NCI-H2081 (cell line): Measurements from ENCODE around the gene SFXN5.

ENCODE experiments used
- DNase-seq, 2 experiments: peaks; one replicate each; lab custom pipeline; 2025; lab: John Stamatoyannopoulos, UW

SFXN5 gene

GRCh38 chr2:73020657-73021370, 50.7 kb downstream of the SFXN5 start:
- no peak for DNase-seq

DNA sequence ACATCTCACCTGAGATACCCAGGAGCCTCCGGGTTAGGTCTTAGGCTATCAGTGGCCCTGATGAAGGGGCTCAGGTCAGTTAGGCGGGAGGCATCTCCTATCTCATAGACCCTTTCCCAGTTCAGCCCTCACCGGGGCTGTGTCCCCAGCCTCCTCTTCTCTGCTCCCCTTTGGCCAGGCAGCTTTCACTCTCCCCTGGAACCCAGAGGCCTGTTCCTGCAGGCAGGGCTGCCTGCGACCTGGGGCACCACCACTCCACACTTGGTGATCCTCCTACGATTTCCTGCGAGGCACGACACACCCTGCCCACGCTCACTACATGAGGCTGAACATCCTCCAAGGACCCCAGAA, 51.2 kb downstream of the SFXN5 start:
- DNase-seq, result no peak

GRCh38 chr2:73018188-73018825, 53.2 kb downstream of the SFXN5 start:
- DNase-seq, result no peak

DNA sequence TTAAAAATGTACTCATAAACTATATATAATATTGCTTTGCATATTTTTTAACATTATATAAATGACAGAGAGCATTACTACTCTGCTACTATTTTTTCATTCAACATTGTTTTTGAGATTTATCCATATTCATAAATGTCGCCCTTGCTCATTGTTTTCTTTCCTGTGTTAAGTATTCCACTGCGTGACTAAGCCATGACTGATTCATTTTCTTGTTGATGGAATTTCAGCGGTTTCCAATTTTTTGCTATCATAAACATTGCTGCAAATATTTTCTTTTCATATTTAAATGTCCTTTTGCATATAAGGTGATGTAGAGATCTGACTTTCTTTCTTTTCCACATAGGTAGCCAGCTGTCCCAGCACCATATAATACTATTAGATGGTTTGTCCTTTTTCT, 57.6 kb downstream of the SFXN5 start:
- no peak for DNase-seq

DNA sequence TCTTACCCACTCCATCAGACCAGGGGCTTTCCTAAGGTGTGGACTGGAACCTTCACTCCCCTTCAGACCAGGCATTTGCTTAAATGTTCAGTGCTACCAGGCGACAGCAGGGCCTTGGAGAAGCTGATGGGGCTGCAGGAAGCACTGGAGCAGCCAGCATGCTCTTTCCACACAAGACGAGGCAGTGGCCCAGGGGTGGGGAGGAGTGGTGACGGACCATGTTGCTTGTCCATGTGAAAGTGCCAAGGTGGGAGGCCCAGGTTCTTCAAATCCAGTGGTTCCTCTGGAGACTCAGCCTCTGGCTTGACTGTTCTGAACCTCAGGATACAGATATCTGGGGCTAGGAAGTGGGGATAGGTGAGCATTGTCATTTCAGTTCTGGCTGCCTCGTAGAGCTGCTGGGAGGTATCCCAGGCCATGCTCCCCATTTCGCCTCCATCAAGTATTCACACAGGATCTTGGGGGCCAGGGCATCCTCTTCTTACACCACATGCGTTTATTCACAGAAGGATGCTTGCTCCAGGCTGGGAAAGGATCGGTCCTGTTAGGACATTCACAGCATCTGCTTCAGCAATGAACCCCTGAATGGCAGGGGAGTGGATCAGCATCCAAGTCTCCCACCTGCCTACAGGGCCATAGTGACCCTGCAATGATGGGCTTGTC, 62.2 kb downstream of the SFXN5 start:
- no peak for DNase-seq

DNA sequence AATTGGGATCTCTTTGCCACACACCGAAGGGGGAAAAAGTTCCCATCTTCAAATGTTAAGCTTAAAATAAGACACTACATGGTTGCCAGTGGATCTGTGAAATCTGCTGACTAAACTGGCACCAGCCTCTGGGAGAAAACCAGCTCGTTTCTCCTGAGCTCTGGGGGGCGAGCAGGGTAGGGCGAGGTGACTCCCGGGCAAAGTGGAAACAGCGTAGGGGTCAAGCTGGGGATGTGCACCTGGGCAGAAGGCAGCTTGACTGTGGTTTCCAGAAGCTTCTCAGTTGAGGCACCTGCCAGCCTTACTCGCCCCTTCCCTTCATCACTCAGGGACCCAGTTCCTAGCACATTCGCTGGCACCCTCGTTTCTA, 62.8 kb downstream of the SFXN5 start:
- no peak for DNase-seq

DNA sequence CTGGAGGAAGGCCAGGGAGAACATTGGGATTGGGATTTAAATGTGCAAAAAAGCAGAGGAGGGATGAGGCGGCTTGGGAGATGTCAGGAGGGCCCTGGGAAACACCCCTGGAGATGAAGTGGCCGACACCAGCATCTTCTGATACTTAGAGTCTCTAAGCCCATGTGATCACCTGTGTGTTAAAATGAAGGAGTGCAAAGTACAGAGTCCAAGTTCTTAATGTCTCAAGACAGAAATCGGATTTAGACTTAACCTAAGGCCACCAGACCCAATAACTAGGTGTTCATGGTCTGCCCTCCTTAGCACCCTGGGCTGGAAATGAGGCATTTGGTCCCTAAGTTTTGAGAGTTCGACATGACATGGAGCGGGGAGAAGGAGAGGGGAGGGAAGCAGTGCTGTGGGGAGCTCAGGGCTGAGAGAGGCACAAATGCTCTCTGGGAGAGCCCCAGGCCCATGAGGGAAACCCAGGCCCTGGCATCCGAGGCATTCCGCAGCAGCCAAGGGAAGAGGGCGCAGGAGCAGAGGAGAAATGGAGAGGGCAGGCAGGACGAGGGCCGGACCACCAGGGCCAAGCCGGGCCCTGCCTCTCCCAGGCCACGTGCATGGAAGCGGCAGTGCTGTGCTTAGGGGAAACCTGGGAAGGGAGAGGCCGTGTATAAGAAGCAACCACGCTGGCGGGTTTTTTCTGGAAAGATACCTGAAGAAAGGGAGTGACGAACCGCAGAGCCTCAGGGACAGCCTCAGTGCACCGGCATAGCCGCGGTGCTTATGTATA, 63.3 kb downstream of the SFXN5 start:
- DNase-seq, result no peak

DNA sequence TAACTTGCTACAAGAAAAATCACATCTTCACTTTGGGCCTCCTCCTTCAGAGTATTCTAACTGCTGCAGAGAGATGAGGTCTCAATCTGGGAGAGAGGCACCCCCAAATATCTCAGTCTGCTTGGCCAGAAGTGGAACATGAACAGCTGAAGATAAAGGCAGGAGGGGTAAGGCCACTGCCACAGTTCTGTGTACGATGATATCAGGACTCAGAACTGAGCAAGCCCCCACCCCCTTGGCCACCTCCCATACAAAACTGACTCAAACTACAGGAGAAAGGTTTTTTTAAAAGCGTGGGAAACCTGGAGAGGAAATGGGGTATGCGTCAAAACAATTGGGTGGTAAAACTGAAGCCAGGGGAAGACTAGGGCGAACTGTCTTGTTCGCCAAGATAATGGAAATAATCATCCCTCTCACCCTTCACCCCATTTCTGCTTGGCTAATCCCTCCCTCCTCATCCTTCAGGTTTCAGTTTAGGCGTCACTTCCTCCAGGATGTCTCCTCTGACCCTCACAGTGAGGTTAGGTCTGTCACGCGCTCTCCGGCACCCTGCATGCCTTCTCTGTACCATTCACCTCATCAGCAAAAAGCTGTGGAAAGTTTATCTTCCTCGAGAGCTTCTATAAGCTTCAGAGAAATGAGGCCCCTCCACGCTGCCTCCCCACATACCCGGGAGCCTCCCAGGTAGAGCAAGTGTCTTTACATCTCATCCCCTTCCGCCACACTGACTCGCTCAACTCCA, 64.4 kb downstream of the SFXN5 start:
- no peak for DNase-seq

DNA sequence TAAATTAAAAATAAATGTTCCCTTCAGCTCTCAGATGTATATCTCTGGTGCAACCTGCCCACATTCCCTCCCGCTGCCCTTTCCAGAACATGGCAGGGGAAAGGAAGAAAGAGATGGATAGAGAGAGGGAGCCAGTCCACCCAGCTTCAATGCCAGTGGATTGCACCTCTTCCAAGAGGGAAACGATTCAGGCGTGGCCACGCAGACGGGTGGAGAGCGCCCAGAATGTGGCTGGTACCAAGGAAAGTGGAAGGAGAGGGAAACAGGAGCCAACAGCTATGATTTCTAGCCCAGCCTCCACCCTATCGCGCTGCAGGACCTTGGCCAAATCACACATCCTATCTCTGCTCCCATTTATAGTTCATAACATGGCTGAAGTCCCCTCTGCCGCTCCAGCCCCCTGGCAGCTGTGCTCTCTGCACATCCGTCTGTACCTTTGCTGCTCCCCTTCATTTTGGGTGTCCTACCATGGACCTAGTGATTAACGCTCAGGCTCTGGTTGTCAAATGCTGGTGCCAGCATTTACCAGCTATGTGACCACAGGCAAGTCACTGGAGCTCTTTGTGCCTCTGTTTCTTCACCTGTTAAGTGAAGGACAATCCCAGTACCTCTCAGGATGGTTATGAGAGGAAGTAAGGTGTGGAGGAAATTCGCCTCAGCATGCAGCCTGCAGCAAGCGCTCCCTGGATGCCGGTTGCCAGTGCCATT, 66.5 kb downstream of the SFXN5 start:
- no peak for DNase-seq

GRCh38 chr2:73004466-73004865, 67.0 kb downstream of the SFXN5 start:
- DNase-seq, result no peak

DNA sequence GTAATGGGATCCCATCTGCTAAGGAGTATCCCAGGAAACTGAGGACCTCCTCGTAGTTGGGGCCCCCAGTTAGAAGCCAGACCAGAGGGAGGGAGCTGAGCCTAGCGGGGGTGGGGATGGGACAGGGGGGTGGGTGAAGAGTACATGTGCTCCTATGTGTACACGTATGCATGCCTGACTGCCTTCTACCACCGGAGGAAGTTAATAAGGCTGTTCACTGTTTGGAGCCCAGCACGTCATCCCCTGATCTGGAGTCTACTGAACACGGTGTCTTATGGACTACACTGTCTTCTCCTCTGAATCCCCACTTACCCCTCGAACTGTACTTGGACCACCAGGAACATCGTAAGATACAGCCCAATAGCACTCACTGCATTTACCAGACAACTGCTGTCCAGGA, 68.5 kb downstream of the SFXN5 start:
- DNase-seq, result no peak

GRCh38 chr2:73000808-73001570, 70.5 kb downstream of the SFXN5 start:
- DNase-seq, result no peak

DNA sequence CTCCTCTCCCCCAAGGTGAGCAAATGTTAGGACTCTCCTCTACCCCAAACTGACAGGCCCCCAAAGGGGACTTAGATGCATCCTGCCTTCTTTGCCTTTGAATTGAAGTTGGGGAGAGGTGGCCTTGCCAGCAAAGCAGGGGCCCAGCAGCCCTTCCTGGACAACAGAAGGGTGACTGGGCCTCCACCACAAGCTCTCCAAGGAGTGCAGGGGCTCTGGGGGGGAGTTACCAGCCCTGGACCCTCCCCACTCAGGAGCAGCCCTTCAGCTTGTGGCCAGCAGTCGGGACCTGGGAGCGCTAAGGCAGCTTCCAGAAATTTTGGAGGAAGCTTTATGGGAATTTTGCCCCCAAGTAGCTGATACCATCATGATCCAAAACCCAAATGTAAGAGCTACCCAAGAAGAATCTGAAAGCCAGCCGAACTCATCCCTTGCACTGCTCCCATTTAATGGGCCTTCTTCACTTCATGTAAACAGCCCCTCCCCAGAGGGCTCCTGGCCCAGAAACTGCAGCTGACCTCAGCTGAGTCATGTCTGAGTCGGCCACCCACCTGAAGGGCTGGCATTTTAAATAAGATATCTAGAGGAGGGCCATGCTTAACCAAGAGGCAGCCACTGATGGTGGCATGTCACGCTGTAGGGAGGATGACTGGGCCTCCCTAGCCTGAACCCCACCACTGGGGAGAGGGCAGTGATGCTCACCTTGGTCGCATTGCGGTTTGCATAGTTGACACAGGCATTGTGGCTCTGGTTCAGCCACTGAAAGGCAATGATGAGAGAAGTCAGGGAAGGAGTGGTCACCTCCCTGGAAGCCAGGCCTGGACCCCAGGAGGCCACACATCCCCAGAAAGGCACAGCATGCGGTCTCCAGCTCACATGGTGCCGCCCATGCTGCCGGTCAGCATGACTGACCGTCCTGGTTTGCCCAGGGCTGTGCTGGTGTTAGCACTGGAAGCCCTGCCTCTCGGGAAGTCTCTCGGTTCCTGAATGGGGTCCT, 71.5 kb downstream of the SFXN5 start:
- DNase-seq, result no peak

DNA sequence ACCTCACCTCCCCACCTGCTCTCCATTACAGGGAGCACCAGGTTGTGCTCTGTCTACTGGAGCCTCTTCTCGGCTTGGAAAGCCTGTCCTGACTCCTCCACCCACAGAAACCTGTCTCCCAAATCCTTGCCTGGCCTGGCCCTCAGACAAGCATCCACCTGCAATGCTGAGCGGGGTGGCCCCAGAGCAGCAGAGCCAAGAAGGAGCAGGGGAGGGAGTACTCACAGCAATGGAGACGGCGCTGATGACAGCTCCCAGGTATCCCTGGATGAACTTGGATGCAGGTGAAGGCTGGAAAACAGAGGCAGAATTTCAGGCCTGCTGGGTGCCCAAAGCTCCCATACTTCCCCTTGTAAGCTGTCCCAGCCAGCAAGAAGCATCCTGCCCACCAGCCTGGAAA, 72.8 kb downstream of the SFXN5 start:
- no peak for DNase-seq

DNA sequence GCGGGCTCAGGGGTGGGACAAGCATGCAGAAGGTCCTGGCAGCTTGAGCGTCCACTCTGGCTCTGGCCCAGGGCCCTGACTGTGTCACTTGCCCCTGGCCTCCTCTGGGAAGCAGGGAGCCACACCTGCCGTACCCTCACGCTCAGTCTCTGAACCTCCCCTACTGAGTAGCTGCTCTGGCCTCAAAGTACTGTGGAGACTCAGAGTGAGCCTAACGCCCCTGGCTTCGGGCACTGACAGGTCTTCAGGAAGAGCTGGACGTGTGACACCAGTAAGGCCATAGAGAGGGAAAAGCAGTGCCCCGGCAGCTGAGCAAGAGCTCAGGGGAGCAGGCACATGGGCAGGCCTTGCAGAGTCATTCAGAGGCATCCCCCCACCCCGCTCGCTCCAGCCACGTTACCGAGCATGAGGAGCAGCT, 73.3 kb downstream of the SFXN5 start:
- DNase-seq, result no peak

GRCh38 chr2:72996117-72996502, 75.4 kb downstream of the SFXN5 start:
- DNase-seq, result no peak

DNA sequence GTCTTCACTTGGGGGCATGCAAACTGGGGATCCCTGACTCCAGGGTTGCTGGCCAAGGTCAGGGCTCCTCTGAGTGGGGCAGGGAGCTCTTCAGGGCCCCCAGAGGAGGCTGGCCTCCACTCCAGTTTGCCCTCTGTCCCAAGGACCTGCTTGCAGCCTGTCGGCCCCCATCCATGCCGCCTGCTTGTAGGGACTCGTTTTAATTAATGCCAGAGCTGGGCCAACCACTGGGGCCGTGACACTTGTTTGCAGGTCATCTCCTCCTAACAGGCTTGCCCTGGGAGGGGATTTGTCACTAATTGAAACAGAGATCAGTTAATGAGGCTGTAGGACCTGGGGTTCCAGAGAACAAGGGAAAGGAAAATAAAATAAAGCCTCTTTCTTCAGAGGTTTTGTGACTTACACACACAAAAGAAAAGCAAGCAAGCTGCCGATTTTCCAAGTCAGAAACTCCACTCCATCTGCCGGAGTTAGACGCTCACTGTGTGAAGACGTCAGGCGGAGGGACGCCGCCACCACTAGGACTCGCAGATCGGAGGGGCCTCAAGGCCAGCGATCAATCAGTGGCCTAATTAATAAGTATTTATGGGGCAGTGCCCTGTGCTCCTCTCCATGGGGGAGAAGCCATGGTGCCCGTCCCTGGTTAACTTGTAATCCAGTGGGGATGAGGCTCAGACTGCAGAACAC, 75.9 kb downstream of the SFXN5 start:
- no peak for DNase-seq

GRCh38 chr2:72994991-72995380, 76.5 kb downstream of the SFXN5 start:
- DNase-seq, result no peak
